Stimulated activated CD4-positive, alpha-beta T cell treated with anti-CD3 and anti-CD28 coated beads, TNF-alpha, amount 100 ng/mL, for 24 hours (primary cell): ENCODE measurements around the gene ACADSB.

Experiments used
- DNase-seq, 3 experiments: peaks; one replicate each; pipeline ENCODE4 v3.0.0-alpha.2; 2020; ENCODE audit warnings: low read depth in 3 of 3

ACADSB gene

DNA sequence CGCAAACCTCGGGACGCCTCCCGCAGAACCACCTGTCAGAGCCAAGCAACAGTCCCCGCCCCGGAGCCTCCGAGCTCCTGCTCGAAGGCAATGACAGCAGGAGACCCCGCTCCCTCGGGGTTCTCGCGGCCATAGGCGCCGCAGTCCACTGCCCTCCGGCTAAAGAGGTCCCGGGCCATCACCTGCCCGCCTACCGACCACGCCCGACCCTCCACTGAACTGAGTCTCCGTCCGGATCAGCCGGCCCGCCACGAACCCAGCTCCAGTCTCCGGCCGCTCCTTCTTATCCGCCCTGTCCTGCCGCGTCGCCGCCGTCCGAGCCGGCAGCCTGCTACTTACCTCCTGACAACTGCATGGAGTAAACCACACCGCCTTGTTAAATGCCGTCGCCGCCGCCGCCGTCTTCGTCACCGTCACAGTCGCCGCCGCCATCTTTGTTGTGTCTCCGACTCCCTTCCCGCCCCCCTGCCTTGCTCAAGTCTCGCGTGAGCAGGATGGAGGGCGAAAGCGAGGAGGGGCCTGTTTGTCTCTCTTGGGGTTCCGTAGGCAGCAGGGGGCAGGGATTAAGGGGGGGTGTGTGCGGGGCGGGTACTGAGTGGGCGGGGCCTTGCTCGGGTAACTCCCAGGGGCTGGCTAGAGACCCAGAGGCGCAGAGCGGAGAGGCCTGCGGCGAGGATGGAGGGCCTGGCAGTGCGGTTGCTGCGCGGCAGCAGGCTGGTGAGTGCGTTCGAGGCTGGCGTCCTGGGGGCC lies at the start of gene ACADSB, which contains the start of gene IKZF5:
TSS of gene ACADSB (plus strand) at position 652 of the 750 bp plus-strand sequence. CDS start at position 676, 24 bp downstream.
TSS of gene IKZF5 (minus strand) at position 441 of the 750 bp plus-strand sequence. CDS start 10,170 bp downstream, outside the sequence.
- DNase-seq: peak; percentile 90 to 93 (median 92)

DNA sequence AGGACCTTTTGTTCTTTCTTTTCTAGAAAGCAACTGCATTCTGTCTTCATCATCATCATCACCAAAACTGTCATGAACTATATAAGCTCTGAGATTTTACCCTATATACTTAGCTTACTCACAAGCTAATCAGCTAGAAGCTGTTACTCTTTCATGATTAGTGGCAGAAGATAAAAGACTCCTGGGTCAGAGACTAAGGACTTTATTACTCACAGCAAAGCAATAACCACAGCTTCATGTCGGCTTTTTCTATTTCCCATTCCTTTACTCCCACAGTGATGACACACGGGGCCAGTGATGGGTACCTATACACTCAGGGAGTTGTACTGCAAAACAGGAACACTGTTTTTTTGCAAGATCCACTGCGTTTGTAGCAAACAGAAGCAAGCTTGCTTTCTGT lies 46.4 kb upstream of the ACADSB start:
- DNase-seq: no peak

DNA sequence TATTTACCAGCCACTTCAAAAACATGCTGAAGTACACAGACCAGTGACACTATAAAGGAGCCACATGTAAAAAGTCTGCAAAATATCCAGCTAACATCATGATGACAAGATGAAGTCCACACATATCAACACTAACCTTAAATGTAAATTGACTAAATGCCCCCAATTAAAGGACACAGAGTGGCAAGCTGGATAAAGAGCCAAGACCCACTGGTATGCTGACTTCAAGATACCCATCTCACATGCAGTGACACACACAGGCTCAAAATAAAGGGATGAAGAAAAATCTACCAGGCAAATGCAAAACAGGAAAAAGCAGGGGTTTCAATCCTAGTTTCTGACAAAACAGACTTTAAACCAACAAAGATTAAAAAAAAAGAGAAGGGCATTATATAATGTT lies 41.9 kb upstream of the ACADSB start:
- no peak for DNase-seq

DNA sequence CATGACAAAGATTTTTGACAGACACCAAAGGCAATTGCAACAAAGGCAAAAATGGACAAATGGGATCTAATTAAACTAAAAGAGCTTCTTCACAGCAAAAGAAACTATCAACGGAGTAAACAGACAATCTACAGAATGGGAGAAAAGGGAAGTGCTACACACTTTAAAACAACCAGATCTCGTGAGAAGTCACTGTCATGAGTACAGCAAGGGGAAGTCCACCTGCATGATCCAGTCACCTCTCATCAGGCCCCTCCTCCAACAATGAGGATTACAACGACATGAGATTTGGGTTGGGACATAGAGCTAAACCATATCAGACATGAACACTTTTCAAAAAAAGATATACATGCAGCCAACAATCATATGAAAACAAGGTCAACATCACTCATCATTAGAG lies 40.1 kb upstream of the ACADSB start:
- DNase-seq: no peak

DNA sequence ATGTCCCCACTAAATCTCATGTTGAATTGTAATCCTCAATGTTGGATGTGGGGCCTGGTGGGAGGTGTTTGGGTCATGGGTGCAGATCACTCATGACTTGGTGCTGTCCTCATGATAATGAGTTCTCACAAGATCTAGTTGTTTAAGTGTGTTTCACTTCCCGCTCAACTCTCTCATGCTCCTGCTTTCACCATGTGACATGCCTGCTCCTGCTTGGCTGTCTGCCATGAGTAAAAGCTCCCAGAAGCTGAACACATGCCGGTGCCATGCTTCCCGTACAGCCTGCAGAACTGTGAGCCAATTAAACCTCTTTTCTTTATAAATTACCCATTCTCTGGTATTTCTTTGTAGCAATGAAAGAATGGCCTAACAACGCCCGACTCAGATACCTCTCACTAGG lies 34.8 kb upstream of the ACADSB start:
- no peak for DNase-seq

DNA sequence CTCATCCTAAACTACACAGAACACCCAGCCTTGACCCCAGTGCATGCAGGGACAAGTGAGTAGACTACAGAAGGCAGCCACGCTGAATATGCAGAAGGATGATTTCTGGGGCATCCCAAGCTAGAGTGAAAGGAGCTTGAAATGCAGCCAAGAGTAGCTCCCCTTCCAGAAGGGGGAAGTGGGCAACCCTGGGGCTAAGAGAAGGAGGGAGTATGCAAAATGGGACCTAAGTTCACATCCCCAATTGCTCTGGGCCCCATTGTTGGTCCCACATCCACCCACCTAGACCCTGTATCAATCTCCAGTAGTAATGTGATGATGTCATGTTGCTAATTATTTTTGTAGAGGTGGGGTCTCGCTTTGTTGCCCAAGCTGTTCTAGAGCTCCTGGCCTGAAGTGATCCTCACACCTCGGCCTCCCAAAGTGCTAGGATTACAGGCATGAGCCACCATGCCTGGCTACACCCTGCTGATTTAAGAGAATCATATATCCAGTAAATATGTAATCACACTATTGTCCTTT lies 34.2 kb upstream of the ACADSB start:
- no peak for DNase-seq

DNA sequence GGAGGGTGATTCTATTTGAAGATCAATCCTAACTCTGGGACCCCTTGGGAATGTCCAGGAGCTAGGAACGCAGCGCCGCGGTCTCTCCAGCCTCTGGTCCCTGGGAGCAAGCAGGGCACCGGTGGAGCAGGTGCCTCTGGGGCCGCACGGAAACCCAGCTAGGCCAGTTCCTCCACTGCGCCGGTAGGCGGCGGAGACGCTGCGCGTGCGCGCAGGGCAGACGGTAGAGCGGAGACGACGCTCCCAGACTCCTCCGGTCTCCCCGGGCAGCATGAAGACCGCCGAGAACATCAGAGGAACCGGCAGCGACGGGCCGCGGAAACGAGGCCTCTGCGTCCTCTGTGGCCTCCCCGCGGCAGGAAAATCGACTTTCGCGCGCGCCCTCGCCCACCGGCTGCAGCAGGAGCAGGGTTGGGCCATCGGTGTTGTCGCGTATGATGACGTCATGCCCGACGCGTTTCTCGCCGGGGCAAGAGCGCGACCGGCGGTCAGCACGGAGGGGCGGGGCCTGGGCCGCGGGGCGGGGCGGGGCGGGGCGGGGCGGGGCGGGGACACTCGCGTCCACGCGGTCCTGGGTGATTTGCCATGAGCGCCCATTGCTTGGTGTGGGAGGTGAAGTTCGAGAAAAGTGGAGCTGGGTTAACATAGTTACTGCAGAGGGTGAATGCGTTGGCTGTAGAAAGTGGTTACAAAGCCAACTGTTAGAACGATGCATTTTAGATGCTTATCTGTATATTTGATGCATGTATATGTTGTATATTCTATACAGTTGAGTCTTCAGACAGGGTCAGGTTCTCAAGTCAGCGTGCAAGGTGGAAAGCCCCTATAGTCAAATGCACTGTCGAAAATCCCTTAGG lies 28.4 kb upstream of the ACADSB start, which contains the start of gene PSTK:
TSS of gene PSTK (plus strand) at position 193 of the 857 bp plus-strand sequence. CDS start at position 272, 79 bp downstream.
- DNase-seq: peak; percentile 72 to 87 (median 74)

DNA sequence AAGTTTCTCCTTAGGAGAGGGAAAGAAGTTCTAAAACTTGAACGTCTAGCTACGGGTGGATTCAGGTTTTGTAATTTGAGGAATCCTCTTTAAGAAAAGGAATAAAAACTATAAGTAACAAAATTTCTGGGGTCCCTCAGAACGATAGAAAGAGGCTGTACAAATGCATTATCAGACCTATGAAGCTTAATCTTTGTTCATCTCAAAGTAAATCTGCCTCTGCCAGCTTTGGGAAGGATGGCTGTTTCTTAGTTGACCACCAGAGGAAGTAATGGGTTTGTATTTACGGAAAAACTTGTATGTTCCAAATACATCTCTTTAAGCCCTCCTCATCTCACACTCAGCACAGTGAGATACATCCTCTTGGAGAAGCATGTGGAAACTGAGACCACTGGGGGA lies 27.7 kb upstream of the ACADSB start:
- DNase-seq: no peak

DNA sequence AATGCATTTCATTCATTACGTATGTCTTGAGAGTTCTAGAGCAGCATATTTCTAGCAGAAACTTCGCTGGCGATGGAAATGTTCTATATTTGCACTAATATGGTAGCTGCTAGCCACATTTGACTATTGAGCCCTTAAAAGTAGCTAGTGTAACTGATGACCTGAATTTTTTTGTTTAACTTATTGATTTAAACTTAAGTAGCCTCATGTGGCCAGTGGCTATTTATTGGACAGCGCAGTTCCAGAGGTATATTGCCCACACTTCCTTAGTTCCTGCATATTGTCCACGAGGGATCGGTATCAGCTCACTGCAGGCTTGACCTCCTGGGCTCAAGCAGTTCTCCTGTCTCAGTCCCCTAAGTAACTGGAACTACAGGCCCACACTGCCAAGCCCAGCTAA lies 24.9 kb upstream of the ACADSB start:
- no peak for DNase-seq

DNA sequence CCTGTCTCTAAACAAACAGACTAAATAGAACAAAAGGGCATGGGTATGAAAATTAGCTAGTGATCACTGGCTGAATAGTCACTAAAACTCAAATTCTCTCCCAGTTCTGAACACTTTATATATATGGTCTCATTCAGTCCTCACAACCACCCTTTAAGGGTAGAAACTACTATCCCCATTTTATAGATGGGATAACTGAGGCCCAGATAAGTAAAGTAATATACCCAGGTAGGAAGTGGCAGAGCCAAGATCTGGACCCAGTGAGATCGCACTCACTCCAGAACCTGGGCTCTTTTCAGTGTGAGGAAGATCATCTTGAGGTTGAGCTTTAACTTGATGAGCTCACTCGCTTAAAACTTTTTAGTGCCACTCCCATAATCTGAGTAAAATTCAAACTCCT lies 24.1 kb upstream of the ACADSB start:
- no peak for DNase-seq

DNA sequence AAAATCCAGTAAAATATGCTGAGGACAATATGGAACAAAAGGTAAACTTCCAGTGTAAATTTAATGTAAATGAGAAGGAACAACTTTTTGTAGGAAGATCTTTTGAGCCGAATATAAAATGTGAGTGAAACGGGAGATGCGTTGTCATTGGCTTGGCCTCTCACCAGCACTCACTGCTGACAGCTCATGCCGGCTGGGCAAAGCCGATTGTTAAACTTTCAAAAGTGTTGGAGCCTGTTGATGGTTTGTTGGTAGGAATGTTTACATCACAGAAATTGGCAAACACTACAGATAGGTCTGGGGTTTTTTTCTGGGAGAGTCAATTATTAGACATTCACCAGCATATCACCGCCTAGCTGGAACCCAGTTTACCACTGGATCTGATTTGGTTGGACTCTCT lies 22.5 kb upstream of the ACADSB start:
- no peak for DNase-seq

DNA sequence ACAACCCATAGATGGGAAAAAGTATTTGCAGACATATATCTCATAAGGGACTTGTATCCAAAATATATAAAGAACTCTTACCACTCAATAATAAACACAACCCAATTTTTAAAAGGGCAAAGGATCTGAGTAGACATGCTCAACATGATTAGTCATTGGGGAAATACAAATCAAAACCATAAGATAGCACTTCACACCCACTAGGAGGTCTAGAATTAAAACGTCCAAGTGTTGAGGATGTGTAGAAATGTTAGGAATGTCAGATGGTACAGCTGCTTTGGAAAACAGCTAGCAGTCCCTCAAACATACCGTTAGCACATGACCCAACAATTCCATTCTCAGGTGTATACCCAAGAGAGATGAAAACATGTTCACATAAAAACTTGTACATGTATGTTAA lies 20.3 kb upstream of the ACADSB start:
- DNase-seq: no peak

DNA sequence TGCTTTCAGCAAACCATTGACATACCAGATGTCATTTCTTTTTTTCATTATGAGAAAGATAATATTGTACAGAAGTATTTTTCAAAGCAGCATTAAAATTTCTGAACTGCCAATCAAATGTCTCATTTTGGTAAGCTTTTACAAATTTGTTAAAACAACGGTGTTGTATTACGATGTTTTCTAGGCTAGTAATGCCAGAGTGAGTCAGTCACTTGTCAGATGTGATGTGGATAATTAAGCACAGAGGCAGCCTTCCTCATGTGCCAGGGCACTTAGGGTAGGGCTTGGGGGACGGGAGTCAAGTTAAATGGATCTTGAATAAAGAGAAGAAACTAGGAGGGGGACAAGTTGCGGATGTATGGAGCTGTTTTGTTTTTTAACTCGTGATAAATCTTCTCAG lies 18.5 kb upstream of the ACADSB start:
- DNase-seq: no peak

DNA sequence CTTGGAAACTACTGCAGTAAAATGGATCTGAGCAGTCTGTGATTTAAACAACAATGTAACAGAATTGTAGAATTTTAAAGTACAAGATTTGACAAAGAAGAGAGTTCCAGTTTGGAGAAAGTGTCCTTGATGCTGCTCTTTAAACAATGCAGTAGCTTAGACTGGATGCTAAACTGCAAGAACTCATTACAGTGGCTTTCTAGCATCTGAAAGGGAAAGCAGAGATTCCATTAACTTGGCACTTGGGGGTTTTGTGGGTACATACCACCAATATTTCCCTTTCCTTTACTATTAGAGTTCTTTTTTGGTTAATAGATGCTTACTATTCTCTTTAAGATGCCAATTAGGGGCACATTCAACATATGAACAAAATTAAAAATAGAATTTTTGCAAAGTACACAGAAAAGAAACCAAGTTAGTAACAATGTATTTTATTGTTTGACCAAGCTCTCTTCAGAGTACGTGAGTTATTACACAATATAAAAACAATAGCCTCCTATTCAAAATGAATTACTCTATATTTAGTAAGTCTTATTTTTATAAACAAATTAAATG lies 16.7 kb upstream of the ACADSB start:
- no peak for DNase-seq

DNA sequence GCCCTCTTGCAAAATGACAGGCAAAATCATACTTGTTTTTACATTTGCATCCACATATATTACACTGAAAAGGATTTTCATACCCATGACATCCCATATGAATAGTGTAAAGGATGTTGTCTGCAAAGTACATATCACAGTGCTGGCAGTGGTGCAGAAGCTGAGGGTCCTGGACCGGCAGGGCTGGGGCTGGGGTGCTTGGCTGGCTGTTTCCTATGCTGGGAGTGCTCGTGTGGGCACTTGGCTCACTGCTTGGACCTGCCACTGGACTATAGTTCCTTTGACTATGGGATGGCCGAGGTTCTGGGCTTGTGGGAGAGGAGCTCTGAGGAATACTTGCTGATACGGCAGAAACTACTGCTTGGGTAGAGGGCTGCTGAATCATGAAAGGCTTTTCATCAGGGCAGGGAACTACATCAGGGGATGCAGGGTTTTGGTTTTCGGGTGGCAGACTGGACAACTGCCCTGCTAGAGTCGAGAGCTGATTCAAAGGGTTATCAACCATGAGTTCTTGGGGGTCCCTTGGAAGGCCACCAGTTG lies 14.9 kb upstream of the ACADSB start:
- DNase-seq: no peak

DNA sequence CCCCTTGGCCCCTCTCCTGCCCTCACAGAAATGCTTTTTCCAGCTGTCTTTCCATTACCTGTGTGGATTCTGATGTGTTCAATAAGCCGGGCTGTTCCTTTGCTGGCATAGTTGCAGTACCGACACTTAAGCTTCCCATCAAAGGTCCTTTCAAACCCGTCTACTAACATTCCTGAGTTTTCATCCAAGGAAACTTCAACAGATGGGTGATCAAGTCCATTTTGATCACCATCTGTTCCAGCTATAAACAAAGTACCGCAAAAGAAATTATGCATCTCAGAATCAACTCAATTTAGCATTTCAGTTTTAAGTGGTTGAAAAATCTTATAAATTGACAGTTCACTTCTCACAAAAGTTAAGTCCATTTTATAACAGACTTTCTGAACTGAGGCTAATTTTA lies 12.9 kb upstream of the ACADSB start:
- DNase-seq: no peak

DNA sequence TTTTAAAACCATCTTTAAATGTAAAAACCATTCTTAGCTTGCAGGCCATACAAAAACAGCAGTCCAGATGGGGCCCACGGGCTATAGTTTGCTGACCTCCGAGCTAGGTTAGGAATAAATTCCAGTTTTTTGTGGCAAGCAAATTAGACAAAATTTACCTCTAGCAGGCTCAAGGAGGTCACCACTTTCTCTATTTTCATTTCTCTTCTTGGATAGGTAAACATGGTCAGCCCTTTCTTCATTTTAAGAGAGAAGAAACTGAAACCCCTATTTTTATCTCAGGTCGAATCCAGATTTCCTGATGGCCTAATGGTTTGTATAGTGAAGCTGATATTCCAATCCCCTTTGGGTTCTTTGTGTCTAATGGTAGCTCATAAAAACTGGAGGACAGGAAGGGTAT lies 10.9 kb upstream of the ACADSB start:
- no peak for DNase-seq

DNA sequence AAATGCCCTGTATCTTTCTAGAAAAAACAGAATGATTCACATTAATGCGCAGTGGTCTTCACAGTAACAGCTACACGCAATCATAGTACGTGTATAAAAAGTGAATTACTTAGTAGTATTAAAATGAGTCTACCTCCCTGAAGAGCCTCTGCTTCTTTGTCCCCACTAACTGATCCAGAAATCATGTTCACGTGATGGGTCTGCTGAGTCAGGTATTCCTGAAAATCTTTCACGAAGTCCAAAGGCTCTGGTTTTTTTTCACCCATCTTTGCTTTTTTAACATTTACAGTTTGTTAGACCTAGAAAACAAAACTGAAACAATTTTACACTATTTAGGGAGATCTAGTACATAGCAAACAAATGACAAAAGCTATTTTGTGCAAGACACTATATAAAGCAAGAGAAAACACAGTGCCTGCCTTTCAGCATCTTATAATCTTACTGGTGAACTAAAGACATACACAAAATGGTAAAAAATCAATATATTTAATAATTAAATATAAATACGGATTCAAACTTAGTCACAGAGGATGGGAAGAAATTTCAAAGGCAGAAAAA lies 10.4 kb upstream of the ACADSB start:
- no peak for DNase-seq

DNA sequence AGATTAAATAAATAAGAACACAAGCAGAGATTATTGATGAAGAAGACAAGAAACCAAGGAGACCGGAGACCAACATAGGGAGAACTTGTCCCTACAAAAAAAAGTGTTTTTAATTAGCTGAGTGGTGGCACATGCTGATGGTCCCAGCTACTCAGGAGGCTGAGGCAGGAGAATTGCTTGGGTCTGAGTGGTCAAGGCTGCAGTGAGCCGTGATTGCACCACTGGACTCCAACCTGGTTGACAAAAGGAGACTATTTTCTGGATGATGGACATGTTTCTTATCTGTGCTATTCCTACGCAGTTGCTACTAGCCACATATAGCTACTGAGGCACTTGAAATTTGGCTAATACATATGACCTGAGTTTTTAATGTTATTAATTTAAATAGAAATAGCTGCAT lies 9.9 kb upstream of the ACADSB start:
- no peak for DNase-seq

DNA sequence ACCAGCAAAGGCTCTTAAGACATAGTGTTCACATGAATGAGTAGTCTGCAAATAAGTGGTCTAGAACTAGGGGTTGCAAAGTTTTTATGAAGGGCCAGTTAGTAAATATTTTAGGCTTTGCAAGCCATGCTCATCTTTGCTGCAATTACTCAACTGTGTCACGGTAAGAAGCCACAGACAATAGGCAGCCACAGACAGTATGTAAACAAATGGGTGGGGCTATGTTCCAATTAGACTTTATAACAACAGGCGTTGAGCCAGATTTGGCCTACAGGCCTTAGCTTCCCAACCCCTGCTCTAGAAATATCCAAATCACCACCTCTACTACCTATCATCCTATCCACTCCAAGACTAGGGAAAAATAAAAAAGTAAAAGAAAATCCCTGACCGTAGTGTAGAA lies 9.5 kb upstream of the ACADSB start:
- no peak for DNase-seq

DNA sequence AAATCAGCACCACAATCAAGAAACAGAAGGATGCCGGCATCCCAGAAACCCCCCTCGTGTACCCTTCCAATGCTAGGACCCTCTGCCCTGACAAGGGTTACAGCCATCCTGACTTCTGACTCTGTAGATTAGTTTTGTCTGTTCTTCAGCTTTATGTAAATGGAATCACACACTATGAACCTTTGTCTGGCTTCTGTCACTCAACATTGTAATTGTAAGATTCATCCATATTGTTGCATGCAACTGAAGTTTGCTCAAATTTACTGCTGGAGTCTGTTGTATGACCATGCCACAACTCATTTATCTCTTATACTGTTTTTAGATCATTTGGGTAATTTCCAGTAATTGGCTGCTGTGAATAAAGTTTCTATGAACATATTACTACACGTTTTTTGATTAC lies 8.7 kb upstream of the ACADSB start:
- DNase-seq: no peak

DNA sequence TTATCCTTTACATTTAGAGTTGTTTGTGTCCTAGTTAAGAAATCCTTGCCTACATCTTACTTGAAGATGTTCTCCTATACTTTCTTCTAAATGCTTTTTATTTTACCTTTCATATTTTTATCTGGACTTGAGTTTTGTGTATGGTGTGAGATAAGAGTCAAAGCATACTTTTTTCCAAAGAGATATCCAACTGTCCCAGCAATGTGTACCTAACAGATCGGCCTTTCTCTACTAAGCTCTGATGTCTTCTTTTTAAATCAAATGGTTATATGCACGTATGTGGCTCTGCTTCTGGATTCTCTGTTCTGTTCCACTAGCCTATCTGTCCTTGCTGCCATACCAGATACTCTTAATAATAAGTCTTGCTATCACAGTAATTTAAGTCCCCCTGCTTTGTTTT lies 7.4 kb upstream of the ACADSB start:
- no peak for DNase-seq
